Stimulated activated CD4-positive, alpha-beta T cell treated with anti-CD3 and anti-CD28 coated beads, Interleukin-4, amount 100 ng/mL, for 24 hours (primary cell): ENCODE data around the gene TUB.

ENCODE experiments used
- DNase-seq: peaks from one replicate; pipeline ENCODE4 v3.0.0-alpha.2; 2020

TUB gene

DNA sequence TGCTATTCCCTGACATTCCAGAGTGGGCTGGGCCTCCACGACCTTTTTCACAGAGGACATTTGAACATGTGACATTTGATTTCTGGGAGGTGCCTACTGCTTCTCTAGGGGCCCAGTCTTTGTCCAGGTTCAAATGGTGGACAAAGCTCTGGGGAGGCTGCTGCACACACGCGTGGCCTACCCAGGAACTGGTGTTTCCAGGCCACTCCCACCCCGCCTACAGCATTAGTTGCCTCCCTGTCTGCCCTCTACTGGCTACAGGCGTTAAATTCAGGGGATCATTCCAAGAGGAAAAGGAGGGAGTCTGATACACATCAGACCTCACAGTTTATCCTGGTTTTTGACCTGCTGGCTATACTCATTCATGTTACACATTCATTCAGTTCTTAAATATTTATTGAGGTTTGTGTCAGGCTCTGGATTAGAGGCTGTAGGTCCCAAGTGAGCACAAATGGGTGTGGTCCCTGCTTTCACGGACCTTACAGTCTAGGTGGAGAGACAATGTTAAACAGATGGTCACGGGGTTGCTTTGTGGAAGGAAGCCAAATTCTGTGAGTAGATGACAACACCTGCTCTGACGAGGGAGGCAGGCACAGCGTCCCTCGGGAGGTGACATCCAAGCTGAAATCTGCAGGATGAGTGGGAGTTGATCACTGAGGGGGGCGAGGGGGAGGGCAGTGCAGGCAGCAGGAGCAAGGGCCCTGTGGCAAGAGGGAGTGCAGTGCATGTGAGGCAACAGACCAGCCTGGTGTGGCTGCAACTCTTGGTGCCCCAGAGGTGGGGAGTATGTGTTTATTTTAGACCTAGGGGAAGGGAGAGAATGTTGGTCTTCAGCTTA lies 11.8 kb downstream of the TUB start:
- peak; percentile 48 for DNase-seq

DNA sequence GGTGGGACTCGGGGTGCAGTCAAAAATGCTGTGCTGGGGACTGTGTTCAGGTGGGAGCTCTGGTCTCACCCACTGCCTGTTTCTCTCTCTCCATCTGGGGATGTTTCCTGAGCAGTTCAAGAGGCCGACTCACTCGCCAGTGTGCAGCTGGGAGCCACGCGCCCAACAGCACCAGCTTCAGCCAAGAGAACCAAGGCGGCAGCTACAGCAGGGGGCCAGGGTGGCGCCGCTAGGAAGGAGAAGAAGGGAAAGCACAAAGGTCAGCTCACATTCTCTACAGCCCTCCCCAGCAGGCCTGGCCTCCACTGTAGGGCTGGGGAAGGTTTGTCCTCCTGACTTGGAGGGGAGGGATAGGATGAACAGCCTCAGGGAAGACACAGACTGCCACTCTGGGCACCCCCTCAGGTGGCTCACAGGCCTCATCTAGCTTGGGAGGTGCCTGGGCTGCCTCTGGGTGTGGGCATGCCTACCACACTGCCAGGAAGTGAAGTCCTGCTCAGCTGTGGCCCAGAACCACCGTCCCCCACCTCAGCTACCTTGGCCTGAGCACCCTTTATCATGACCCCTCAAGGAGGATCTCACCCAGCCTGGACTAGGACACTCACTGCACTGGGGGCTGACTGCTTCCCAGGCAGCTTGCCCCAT lies 13.0 kb downstream of the TUB start:
- peak; percentile 1 for DNase-seq

DNA sequence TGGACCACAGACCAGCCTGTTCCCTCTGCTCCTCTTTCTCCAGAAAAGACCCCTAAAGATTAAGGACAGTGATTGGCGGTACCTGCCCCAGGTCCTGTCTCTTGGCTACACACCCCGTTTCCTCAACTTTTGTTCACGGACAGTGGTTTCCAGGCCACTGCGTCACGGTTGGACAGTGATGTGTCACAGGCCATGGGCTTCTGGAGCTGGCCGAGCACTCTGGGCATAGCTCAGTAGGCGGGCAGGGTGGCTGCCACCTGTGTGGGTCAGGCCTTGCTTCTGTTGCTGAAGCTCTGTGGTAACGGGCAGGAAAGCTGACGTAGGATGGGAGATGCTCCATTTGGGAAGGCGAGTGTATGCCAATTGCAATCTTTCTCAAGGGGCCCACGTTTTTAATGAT lies 13.6 kb downstream of the TUB start:
- DNase-seq = peak; percentile 1

GRCh38 chr11:8095371-8095770 lies 14.4 kb downstream of the TUB start:
- DNase-seq = peak; percentile 1

- DNase-seq = peak; percentile 1
Measured at GRCh38 chr11:8095806-8096522, 15.0 kb downstream of the TUB start.

DNA sequence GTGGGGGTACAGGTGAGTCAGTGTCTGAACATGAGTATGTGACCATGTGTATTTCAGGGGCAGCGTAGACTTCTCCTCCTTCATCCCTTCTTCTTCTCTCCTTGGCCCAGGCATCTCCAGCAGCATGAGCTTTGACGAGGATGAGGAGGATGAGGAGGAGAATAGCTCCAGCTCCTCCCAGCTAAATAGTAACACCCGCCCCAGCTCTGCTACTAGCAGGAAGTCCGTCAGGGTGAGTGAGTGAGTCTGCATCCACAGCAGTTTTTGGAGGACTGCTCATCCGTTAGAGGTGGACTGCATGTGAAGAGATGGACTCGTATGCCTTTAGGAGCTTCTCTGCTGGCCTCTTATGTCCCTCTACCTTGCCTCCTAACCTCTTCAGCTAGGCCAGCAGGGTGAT lies 15.6 kb downstream of the TUB start:
- DNase-seq = no peak

DNA sequence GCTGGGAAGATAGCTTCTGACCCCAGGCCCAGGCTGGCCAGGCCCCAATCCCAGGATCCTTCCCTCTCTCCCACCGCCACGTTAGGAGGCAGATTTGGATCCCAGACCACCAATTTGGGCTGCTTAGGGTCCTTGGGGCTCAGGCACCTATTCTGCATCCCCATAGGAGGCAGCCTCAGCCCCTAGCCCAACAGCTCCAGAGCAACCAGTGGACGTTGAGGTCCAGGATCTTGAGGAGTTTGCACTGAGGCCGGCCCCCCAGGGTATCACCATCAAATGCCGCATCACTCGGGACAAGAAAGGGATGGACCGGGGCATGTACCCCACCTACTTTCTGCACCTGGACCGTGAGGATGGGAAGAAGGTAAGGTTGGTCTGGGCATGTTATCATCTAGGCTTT lies 16.1 kb downstream of the TUB start:
- DNase-seq = no peak

DNA sequence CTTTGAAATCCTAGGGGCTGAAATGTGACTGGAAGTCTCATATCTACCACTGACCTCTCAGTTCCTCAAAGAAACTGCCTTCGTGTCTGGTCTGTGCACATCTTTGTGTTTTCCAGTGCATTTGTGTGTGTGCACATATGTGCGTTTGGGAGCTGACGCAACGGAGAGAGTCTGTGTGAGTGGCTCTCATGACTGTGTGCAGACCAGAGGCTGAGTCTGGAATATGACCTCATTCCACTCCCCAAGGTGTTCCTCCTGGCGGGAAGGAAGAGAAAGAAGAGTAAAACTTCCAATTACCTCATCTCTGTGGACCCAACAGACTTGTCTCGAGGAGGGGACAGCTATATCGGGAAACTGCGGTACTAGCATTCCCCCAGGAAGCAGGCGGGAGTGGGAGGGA lies 16.5 kb downstream of the TUB start:
- DNase-seq = no peak

DNA sequence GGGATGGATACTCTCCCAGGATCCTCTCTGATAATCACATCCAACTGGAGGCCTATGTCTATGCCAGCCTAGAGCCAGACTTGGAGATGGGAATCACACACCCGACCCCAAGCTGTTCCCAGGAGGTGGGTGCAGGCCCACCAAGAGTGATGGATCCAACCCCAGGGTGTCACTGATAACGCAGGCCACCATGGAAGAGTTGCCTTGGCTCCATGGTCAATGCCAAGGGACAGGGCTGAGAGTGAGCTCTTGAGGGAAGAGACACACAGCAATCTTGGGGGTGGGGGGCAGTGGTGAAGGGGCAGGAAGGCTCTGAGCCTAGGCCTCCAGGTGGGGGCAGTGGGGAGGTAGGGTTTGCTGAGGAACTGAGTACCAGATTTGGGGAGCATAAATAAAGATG lies 16.9 kb downstream of the TUB start:
- no peak for DNase-seq

- DNase-seq = no peak
Measured at GRCh38 chr11:8098361-8098760, 17.4 kb downstream of the TUB start.

- no peak for DNase-seq
Measured at GRCh38 chr11:8098879-8099278, 17.9 kb downstream of the TUB start.

GRCh38 chr11:8099291-8099899 lies 18.4 kb downstream of the TUB start:
- peak; percentile 73 for DNase-seq

DNA sequence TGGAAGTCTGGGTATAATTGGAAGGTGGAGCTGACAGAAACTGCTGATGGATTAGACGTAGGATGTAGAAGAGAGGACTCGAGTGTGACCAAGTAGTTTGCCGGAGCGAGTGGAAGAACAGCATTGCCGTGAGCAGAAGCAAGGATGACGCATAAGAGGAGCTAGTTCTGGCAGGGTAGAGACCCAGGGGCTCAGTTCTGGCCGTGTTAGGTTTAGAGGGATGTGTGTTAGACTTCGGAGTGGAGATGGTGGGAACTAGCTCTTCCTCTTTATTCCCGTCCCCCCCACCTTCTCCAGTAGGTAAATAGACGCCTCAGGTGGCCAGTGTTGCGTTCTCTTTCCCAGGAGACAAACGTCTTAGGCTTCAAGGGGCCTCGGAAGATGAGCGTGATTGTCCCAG lies 19.1 kb downstream of the TUB start:
- no peak for DNase-seq

- DNase-seq = no peak
Measured at GRCh38 chr11:8100605-8101004, 19.6 kb downstream of the TUB start.

- DNase-seq = no peak
Measured at GRCh38 chr11:8101421-8101820, 20.4 kb downstream of the TUB start.

DNA sequence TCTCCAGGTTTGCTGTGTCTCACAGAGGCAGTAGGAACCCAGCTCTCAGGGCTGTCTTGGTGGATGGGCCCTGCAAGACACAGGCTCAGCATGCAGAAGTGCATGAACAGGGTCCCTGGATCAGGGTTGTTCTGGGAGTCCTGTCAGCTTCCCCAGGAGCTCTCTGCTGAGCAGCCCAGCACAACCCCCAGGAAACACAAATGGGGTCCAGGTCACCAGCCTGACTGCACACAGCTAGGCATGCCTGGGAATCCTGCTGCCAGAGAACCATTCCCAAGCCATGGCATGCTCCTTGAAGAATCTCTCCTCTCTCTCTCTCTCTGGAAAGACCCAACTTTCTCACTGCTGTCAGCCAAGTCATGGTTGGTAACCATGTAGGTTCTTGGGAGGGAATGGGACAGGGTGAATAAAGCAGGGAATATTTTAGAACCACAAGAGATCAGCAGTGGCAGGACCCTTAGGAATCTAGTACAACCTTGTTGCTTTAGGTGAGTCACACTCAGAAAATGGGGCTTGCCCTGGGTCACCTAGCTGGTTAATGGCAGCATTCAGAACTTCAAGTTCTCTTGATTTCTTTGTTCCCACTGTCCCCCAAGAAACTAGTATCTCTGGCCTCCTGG lies 21.4 kb downstream of the TUB start:
- no peak for DNase-seq

GRCh38 chr11:8102965-8103364 lies 22.0 kb downstream of the TUB start:
- DNase-seq = no peak

- DNase-seq = no peak
Measured at GRCh38 chr11:8103909-8104308, 22.9 kb downstream of the TUB start.

DNA sequence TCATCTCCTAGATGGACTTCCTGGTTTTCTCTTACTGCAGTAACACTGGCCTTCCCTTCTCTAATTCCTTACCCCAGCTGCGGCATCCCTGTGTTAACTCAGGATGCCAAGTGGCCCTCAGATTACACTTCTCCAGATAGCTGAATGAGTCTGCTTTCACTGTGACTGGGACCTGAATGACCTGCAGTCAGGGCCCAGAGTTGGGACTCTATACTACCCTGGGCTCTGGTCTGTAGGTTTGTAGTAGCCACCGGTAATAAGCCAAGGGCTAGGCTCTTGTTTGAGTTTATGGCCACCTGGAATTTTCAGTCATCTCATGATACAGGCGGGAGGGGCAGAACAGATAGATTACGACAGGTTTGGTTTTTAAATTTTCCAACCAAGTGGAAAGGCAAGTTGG lies 24.1 kb downstream of the TUB start:
- no peak for DNase-seq

GRCh38 chr11:8105666-8106065 lies 24.7 kb downstream of the TUB start:
- DNase-seq = no peak

GRCh38 chr11:8106679-8107078 lies 25.7 kb downstream of the TUB start:
- DNase-seq = no peak

GRCh38 chr11:8107642-8108041 lies 26.6 kb downstream of the TUB start:
- no peak for DNase-seq

DNA sequence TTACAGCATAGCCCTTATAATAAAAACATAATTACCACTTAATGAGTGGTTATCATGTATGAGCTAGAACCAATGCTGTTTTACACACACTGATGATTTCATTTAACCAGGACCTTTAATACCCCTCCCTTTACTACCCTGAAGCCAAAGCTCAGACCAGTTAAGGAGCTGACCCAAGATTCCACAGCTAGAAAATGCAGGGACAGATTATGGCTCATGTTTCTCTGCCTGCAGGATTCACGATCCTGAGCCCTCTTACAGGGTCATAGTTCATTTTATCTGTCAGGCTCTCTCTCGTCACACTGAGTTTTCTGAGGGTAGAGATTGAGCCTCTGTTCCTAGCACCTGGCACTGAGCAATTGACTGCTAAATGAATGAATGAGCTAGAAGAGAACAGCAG lies 27.4 kb downstream of the TUB start:
- no peak for DNase-seq
